Anterior cingulate cortex (tissue), 58 donors: ENCODE results near the gene TPST1.
A peak's percentile ranks its signal among the peaks of the same experiment; 100 is the strongest.

Source experiments
- DNase-seq, 58 donors: peaks; one replicate each; lab custom pipeline; 2025; lab: John Stamatoyannopoulos, UW

The TPST1 gene

GRCh38 chr7:66279912-66280311 lies 74.8 kb downstream of the TPST1 start:
- no peak for DNase-seq

DNA sequence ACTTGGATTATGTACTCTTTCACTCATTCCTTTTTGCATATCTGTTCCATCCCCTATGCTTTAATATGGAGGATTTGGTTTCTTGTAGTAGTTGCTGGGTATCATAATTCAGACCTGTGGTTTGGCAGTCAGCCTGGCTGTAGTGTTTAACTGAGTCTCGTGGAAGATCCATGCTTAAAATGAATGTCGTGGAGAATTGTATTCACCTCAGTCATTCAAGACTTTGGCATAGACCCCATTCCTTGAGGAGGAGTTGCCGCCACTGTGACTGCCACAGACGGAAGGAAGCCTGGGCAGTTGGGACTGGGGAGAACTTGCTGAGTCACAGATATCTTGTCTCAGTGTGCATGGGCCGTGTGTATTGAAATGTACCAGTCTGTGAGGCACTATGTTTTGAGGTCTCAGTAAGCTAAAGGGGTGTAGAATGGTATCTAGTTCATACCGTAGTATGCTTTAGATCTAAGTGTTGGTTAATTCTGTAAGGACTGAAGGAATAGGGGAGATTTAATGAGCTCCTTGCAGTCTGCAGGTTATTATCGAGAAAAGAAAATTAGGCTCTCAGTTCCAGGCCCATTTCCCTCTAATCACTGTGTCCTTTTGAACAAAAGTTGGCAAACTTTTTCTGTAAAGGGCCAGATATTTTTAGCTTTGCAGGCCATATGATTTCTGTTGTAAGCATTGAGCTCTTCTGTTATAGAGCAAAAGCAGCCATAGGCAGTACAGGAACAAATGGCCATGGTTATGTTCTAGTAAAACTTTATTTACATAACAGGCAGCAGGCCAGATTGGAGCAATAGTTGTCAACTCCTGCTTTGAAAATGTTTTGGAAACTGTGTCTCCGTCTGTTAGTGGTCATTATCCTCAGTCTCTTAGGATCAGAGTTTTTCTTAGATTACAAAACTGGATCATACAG lies 76.8 kb downstream of the TPST1 start:
- peak in 22 of 58 donors; percentile 0 to 29 (median 6) for DNase-seq

DNA sequence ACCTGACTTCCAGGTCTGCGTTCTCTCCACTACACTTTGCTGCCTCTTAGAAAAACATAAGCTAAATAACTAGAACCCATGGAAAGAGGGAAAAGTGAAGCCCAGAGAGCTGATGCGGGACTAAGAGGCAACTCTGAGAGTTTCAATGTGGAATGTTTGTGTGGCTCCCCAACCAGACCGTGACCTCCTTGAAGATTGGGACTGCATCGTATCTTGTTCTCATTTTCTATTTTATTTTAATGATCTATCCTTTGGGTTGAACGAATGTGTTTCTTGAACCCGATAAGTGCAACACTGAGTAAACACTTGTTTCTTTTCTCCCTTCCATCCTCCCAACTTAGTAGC lies 77.4 kb downstream of the TPST1 start:
- no peak for DNase-seq

- DNase-seq, result no peak
Observed at GRCh38 chr7:66283003-66283920, 78.1 kb downstream of the TPST1 start.

- DNase-seq, result no peak
Observed at GRCh38 chr7:66296001-66296521, 90.9 kb downstream of the TPST1 start.

DNA sequence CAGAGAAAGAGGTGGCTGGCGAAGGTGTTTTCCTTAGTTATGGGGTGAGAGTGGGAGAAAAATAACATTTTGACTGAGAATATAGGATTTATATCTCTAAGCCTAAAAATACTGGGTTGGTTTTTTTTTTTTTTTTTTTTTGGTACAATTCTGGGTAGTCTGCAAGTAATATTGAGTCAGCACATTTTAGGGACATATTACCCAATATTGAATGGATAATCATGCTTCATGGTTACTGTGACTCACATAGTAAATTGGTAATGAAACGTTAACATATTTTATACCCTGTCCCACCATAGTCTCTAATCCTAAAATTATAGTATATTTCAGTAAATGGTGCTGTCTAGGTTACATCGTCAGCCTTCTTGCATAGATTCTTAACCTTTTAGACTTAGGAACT lies 91.4 kb downstream of the TPST1 start:
- DNase-seq, result no peak

DNA sequence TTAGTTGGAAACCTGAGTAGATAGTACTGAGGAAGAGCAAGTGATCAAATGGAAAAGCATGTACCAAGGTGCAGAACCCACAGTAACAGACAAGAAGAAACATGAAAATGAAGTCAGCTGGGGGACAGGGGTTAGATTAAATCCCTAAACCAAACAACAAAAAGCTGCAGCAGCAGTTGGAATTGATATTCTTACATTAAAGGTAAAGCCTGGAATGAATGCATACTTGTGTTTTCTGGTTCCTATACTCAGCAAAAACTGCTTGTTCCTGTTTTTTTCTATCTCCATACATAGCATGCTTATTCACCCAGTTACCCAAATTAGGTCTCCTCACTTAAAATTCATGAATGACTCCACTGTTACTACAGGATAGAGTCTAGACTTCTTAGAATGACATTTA lies 92.4 kb downstream of the TPST1 start:
- DNase-seq, result no peak

- no peak for DNase-seq
Observed at GRCh38 chr7:66301249-66301648, 96.1 kb downstream of the TPST1 start.

DNA sequence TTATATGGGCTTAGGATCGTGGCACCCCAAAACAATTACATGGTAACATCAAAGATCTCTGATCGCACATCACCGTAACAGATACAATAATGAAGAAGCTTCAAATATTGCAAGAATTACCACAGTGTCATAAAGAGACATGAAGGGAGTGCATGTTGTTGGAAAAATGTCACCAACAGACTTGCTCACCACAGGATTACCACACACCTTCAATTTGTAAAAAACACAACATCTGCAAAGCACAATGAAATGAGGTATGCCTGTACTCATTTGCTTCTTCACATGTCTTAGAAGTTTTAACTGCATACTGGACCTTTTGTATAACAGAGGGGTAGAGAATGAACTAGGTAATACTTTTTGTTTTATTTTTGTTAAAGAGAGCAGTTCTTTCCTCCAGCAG lies 96.6 kb downstream of the TPST1 start:
- no peak for DNase-seq

GRCh38 chr7:66303454-66304155 lies 98.5 kb downstream of the TPST1 start:
- no peak for DNase-seq

GRCh38 chr7:66304536-66304935 lies 99.4 kb downstream of the TPST1 start:
- DNase-seq, result no peak

DNA sequence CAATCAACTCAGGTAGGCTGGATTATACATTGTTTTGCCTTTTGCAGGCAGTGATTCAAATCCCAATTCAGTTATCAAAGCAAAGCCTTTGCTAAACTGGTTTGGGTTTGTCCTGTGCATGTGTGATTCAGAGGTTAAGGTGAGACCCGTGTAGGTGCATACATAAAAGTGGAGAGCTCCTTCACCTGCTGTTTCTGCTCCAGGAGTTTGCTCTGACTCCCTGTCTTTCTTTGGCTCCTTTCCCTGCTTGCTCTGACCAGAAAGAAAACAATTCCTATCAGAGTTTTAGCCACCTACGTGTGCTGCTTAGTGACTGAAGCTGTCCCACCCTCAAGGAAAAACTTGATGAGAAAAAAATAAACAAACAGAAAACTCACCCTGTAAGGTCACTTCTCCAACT lies 101.1 kb downstream of the TPST1 start:
- DNase-seq, result no peak

GRCh38 chr7:66307591-66308215 lies 102.6 kb downstream of the TPST1 start:
- no peak for DNase-seq

GRCh38 chr7:66308411-66308810 lies 103.3 kb downstream of the TPST1 start:
- DNase-seq, result no peak

DNA sequence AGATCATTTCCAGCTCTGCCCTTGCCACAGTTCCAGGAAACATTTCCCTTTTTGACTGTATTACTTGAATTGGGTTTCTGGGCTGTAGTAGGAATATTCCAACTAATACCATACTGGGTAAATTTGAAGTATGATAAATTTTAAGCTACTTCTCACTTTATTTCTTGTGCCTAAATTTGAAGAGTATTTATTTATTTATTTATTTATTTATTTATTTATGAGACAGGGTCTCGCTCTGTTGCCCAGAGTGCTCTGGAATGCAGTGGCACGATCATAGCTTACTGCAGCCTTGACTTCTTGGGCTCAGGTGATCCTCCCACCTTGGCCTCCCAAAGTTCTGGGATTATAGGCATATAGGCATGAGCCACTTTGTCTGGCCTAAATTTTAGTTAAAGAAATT lies 105.5 kb downstream of the TPST1 start:
- no peak for DNase-seq

GRCh38 chr7:66313886-66314568 lies 108.9 kb downstream of the TPST1 start:
- DNase-seq, result no peak

- DNase-seq, result no peak
Observed at GRCh38 chr7:66315192-66315591, 110.1 kb downstream of the TPST1 start.

GRCh38 chr7:66319407-66319979 lies 114.4 kb downstream of the TPST1 start:
- no peak for DNase-seq

DNA sequence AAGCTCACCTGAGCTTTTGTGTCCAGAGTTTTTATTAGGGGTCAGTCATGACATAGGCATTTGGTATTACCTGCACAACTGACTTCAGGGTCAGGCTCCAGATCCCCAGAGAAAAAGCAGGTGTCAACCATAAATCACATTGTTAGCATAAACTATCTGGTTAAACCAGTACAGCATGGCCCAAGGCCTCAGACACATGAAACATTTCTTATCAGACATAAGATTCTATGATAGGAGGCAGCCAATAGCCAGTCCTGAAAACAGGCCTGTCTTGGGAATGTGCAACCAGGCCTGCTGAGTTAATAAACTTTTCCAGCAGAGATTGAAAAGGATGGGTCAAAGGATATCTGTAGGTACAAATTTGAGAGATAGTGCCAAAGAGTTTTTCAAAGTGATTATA lies 116.1 kb downstream of the TPST1 start:
- DNase-seq, result no peak
